H9 (cell line): ENCODE data around the gene FAM98C. TPM values are rescaled to one million over a fixed set of nuclear protein-coding genes. Genes with fewer than 3 reads are reported as not detected.

ENCODE experiments used
- DNase-seq: peaks from one replicate; pipeline ENCODE4 v3.0.0-alpha.2; 2017
- H2AFZ ChIP-seq: one replicate; pipeline ENCODE4 v1.6.1; 2013; ENCODE audit warnings: mild to moderate bottlenecking, low read length, control low read depth, moderate library complexity
- H2AK5ac ChIP-seq: 2 replicates; pipeline ENCODE4 v1.6.1; 2013; ENCODE audit warnings: low read length, control low read depth, mixed read lengths; ENCODE audit not compliant: insufficient read length
- H2BK120ac ChIP-seq: one replicate; pipeline ENCODE4 v1.6.1; 2013; ENCODE audit warnings: low read depth, mild to moderate bottlenecking, low read length, control low read depth, inconsistent platforms; ENCODE audit not compliant: poor library complexity, severe bottlenecking
- H2BK12ac ChIP-seq: 2 replicates; pipeline ENCODE4 v1.6.1; 2013; ENCODE audit warnings: low read length, control low read depth, mixed read lengths, low read depth; ENCODE audit not compliant: insufficient read length
- H2BK15ac ChIP-seq: 2 replicates; pipeline ENCODE4 v1.6.1; 2013; ENCODE audit warnings: low read depth, low read length, control low read depth
- H2BK20ac ChIP-seq: one replicate; pipeline ENCODE4 v1.6.1; 2013; ENCODE audit warnings: low read depth, mild to moderate bottlenecking, low read length, control low read depth, inconsistent platforms; ENCODE audit not compliant: poor library complexity, severe bottlenecking
- H2BK5ac ChIP-seq: 2 replicates; pipeline ENCODE4 v1.6.1; 2013; ENCODE audit warnings: low read length, control low read depth, mixed read lengths; ENCODE audit not compliant: insufficient read length
- H3K14ac ChIP-seq: 2 replicates; pipeline ENCODE4 v1.6.1; 2013; ENCODE audit warnings: low read length, control low read depth; ENCODE audit not compliant: insufficient read depth
- H3K18ac ChIP-seq: 2 replicates; pipeline ENCODE4 v1.6.1; 2013; ENCODE audit warnings: low read depth, mild to moderate bottlenecking, mixed read lengths, low read length, control low read depth; ENCODE audit not compliant: insufficient read length
- H3K23ac ChIP-seq: 2 replicates; pipeline ENCODE4 v1.6.1; 2013; ENCODE audit warnings: low read length, control low read depth, mixed read lengths, low read depth; ENCODE audit not compliant: insufficient read length
- H3K23me2 ChIP-seq: 2 replicates; pipeline ENCODE4 v1.6.1; 2013; ENCODE audit warnings: low read depth, mild to moderate bottlenecking, mixed read lengths, low read length, control low read depth; ENCODE audit not compliant: insufficient read length, poor library complexity, severe bottlenecking
- H3K27ac ChIP-seq: 2 replicates; pipeline ENCODE4 v1.5.1; 2013; ENCODE audit warnings: low read length, control low read depth, mixed read lengths, low read depth; ENCODE audit not compliant: insufficient read length
- H3K27me3 ChIP-seq: 2 replicates; pipeline ENCODE4 v1.6.1; 2013; ENCODE audit warnings: low read length, control low read depth, inconsistent platforms; ENCODE audit not compliant: insufficient read depth
- H3K4ac ChIP-seq: 2 replicates; pipeline ENCODE4 v1.6.1; 2013; ENCODE audit warnings: low read depth, mild to moderate bottlenecking, control low read depth, inconsistent platforms, low read length, moderate library complexity
- H3K4me1 ChIP-seq: 2 replicates; pipeline ENCODE4 v1.6.1; 2013; ENCODE audit warnings: low read length, control low read depth, inconsistent platforms; ENCODE audit not compliant: insufficient read depth
- H3K4me2 ChIP-seq: 2 replicates; pipeline ENCODE4 v1.6.1; 2013; ENCODE audit warnings: low read length, control low read depth, mixed read lengths; ENCODE audit not compliant: insufficient read length, insufficient read depth
- H3K56ac ChIP-seq: 2 replicates; pipeline ENCODE4 v1.6.1; 2013; ENCODE audit warnings: low read depth, mild to moderate bottlenecking, mixed read lengths, low read length, control low read depth; ENCODE audit not compliant: insufficient read length
- H3K79me1 ChIP-seq: 2 replicates; pipeline ENCODE4 v1.6.1; 2013; ENCODE audit warnings: low read depth, mild to moderate bottlenecking, moderate library complexity, low read length, control low read depth, inconsistent platforms; ENCODE audit not compliant: insufficient read depth, poor library complexity, severe bottlenecking
- H3K79me2 ChIP-seq: 2 replicates; pipeline ENCODE4 v1.6.1; 2013; ENCODE audit warnings: low read length, control low read depth, inconsistent platforms; ENCODE audit not compliant: insufficient read depth
- H3K9ac ChIP-seq: 2 replicates; pipeline ENCODE4 v1.6.1; 2013; ENCODE audit warnings: low read length, control low read depth, mixed read lengths; ENCODE audit not compliant: insufficient read length; ENCODE audit errors: extremely low read depth
- H3K9me3 ChIP-seq: one replicate; pipeline ENCODE4 v1.6.1; 2013; ENCODE audit warnings: low read depth, low read length, inconsistent platforms; ENCODE audit not compliant: control insufficient read depth
- H3T11ph ChIP-seq: one replicate; pipeline ENCODE4 v1.6.1; 2013; ENCODE audit warnings: mild to moderate bottlenecking, low read length, control low read depth, inconsistent platforms
- H4K20me1 ChIP-seq: one replicate; pipeline ENCODE4 v1.6.1; 2013; ENCODE audit not compliant: control insufficient read depth, insufficient read length, insufficient read depth
- H4K5ac ChIP-seq: 2 replicates; pipeline ENCODE4 v1.6.1; 2013; ENCODE audit warnings: low read depth, mild to moderate bottlenecking, mixed read lengths, low read length, control low read depth; ENCODE audit not compliant: insufficient read length
- H4K8ac ChIP-seq: replicated peaks from 2 replicates; pipeline ENCODE4 v1.6.1; 2013; ENCODE audit warnings: low read length, control low read depth, mixed read lengths, low read depth; ENCODE audit not compliant: insufficient read length
- H4K91ac ChIP-seq: 2 replicates; pipeline ENCODE4 v1.6.1; 2013; ENCODE audit warnings: low read depth, mild to moderate bottlenecking, moderate library complexity, mixed read lengths, low read length, control low read depth; ENCODE audit not compliant: insufficient read length
- H3K27ac Mint-ChIP-seq, 3 experiments: 2 replicates in 2 of 3; 3 replicates in 1 of 3; pipeline ENCODE4 v1.8.0; 2020 to 2021; ENCODE audit warnings: mixed read lengths in 3 of 3, mild to moderate bottlenecking in 1 of 3, moderate library complexity in 1 of 3
- H3K27me3 Mint-ChIP-seq: 2 replicates; pipeline ENCODE4 v1.8.0; 2021; ENCODE audit warnings: low read depth, mild to moderate bottlenecking, moderate library complexity, mixed read lengths
- H3K36me3 Mint-ChIP-seq, 3 experiments: 2 replicates in 2 of 3; 3 replicates in 1 of 3; pipeline ENCODE4 v1.8.0; 2020 to 2021; ENCODE audit warnings: low read depth in 3 of 3, mixed read lengths in 3 of 3; ENCODE audit not compliant: insufficient read depth in 1 of 3
- H3K4me1 Mint-ChIP-seq, 2 experiments: 2 replicates each; pipeline ENCODE4 v1.8.0; 2020; ENCODE audit warnings: mixed read lengths in 2 of 2
- H3K4me3 Mint-ChIP-seq, 2 experiments: 2 replicates in 1 of 2; 3 replicates in 1 of 2; pipeline ENCODE4 v1.8.0; 2020 to 2021; ENCODE audit warnings: mild to moderate bottlenecking in 2 of 2, mixed read lengths in 2 of 2, moderate library complexity in 1 of 2
- H3K9me3 Mint-ChIP-seq, 2 experiments: 2 replicates in 1 of 2; 3 replicates in 1 of 2; pipeline ENCODE4 v1.8.0; 2020; ENCODE audit warnings: mild to moderate bottlenecking in 2 of 2, mixed read lengths in 2 of 2, moderate library complexity in 1 of 2
- CTCF ChIP-seq: fragments of 200-600 bp; sonication (generic); conservative IDR thresholded peaks from 3 replicates; pipeline ENCODE4 v1.8.0; 2021; ENCODE audit warnings: antibody characterized with exemption, mild to moderate bottlenecking
- WGBS: extraction: QIAGEN DNeasy Blood & Tissue Kit; methylation state at CpG from one replicate; pipeline ENCODE4 v1.1.7; 2013; ENCODE audit warnings: missing lambda C conversion rate, low lambda C conversion rate, mixed read lengths; ENCODE audit not compliant: insufficient read length; ENCODE audit errors: extremely low coverage; 5-methylcytosine and 5-hydroxymethylcytosine counted together
- total RNA-seq: library from RNA; stranded (reverse); gene quantifications from 2 replicates; pipeline ENCODE4 v1.2.1, GENCODE V29; 2021

FAM98C gene
- total RNA-seq, 1 experiment from 2014 or later: 16.4 TPM

- peak; percentile 31; the same call in 2 of the 3 replicates for TF ChIP-seq CTCF
- Histone ChIP-seq H3K27me3 (peaks cover 14% of the 10 kb centered on the region; the same call in 1 of the 2 replicates), H2BK120ac (no peak overlapping the region), H3K9ac (no peak overlapping the region), H2BK12ac (no peak overlapping the region), H2AK5ac (no peak overlapping the region), H3K23me2 (peaks cover 6% of the 10 kb centered on the region), H3K4me1 (no peaks in the 10 kb centered on the region), H4K91ac (no peak overlapping the region), H2AFZ (no peak overlapping the region), H3K14ac (peak overlapping the region; percentile 13; the same call in 1 of the 2 replicates), H4K5ac (no peak overlapping the region), H3K79me2 (no peaks in the 10 kb centered on the region), H3K27ac (no peak overlapping the region), H4K20me1 (no peaks in the 10 kb centered on the region), H3K79me1 (no peaks in the 10 kb centered on the region), H3K18ac (no peak overlapping the region), H3K4me2 (peak overlapping the region; percentile 69), H2BK15ac (no peak overlapping the region), H4K8ac (no peak overlapping the region), H3T11ph (no peak overlapping the region), H3K4ac (no peak overlapping the region), H3K56ac (no peak overlapping the region), H3K23ac (no peak overlapping the region), H3K9me3 (no peaks in the 10 kb centered on the region), H2BK5ac (no peak overlapping the region), H2BK20ac (no peak overlapping the region)
- H3K27ac Mint-ChIP-seq: peak overlapping the region in 1 of 3 experiments; percentile 85; a peak in 3 of 7 replicates
- H3K4me3 Mint-ChIP-seq: peak overlapping the region; percentile 83 to 92
- peaks cover 0 to 4% (median 0%) of the 10 kb centered on the region in 3 experiments; a peak in 3 of 7 replicates for H3K36me3 Mint-ChIP-seq
- peaks cover 10 to 16% of the 10 kb centered on the region in 2 experiments for H3K4me1 Mint-ChIP-seq
- WGBS: no CpG with 5 or more reads among the region's 37 CpGs
- H3K9me3 Mint-ChIP-seq: peaks cover 4 to 8% of the 10 kb centered on the region in 2 experiments; a peak in 2 of 5 replicates
- DNase-seq: peak; percentile 98
- peaks cover 67% of the 10 kb centered on the region for H3K27me3 Mint-ChIP-seq
Measured at GRCh38 chr19:38361633-38362075, 41.2 kb upstream of the FAM98C start.
